Germinal center (tissue), 1 donor: ENCODE measurements around the gene SIK3.

Experiments
- DNase-seq: peaks from one replicate; pipeline ENCODE4 v3.0.0; 2012; ENCODE audit warnings: mixed read lengths, low spot score

Gene SIK3

DNA sequence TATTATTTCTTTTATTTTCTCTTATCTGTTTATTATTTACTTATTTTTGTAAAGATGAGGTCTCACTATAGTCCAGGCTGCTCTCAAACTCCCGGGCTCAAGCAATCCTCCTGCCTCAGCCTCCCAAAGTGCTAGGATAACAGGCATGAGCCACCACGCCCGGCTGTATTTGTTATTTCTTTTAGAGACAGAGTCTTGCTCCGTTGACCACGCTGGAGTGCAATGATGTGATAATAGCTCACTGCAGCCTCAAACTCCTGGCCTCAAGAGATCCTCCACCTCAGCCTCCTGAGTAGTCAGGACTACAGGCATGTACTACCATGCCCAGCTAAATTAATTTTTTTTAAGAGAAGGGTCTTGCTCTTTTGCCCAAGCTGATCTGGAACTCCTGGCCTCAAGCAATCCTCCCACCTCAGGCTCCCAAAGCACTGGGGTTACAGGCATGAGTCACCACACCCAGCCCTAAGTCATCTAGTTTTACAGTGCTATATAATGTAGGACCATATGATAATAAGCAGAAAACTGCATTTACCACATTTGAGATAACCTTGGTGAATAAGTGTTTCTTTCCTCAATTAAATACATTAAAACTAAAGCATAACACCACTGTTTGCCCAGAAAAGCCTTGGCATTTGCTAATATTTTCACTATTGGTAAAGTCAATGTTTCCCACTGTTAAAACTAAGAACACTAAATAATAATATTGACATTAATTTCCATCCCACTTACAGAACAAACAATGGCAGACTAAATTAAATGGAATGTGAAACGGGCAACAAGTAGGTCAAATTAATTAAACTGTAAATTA, 127.5 kb downstream of the SIK3 start:
- DNase-seq = no peak

DNA sequence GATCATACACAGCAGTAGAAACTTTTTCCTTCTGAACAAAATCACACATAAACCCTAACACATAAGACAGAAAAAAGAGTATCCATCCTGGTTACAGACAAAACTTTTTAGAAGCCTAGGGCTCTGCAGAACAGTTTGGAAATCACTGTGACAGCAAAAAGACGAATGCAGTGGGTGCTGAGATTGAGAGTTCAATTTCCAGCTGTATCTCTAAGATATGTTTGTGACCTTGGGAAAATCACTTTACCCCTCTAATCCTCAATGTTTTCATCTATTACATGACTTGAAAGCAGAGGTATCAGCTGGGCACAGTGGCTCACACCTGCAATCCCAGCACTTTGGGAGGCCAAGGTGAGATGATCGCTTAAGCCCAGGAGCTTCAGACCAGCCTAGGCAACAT, 128.5 kb downstream of the SIK3 start:
- DNase-seq = no peak

DNA sequence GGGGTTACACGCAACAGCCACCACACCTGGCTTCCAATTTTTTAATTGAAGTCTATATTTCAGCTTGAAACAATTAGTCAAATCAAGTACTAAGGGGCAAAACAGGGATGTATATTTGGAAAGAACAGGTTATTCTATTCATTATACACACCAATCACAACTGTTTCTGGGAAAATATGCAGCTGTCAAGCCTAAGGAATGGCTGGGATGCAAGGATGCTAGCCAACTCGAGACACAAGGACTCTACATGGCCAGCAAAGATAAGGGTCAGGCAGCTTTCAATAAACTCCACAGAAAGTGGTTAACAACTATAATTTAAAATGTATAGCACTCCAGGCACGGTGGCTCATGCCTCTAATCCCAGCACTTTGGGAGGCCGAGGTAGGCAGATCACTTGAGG, 134.0 kb downstream of the SIK3 start:
- no peak for DNase-seq

DNA sequence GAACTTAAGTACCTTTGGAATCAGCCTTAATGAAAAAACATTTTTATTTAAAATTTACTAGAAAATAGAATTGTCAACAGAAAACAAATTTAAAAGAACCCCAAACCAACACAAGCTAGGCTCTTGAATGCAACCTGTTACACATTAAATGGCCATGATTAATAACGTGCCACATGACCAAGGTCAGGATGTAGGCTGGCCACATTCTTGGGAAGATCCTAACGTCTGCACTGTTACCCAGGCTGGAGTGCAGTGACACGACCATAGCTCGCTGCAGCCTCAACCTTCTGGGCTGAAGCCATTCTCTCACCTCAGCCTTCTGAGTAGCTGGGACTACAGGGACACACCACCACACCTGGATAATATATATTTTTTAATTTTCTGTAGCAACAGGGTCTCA, 134.4 kb downstream of the SIK3 start:
- no peak for DNase-seq

DNA sequence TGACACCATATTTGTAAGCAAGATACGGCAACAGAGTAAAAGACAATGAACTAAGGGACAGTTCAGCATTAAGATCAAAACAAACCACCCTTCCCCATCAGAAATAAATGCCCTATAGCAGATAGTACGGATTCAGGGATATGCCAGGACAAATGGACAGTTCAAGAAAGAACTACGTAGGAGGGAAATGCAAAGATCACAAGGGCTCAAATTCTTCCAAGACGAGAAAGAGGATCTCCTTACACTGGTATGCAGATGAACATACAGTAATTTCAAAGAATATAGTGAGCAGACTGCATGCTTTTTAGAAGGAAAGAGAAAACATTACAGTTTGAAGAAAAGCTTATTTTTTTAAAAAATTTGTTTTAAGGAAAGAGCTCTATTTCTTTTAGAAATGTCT, 136.1 kb downstream of the SIK3 start:
- no peak for DNase-seq

DNA sequence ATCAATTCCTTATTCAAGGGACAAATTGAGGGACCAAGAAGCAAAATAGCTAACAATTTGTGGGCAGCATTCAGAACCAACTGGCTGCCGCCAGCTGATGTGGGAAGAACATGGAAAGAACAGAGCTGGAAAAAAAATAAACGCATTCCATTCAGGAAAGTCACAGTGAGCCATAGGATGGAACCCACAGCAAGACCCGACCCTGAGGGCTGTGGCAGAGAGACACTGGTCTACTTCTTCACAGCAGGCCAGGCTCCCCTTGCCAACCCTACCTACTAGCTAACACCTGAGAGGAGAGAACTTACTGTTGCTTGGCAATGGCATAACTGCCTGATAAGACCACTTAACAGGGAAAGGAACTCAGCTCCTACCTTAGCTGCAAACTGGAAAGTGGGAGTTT, 137.3 kb downstream of the SIK3 start:
- no peak for DNase-seq

DNA sequence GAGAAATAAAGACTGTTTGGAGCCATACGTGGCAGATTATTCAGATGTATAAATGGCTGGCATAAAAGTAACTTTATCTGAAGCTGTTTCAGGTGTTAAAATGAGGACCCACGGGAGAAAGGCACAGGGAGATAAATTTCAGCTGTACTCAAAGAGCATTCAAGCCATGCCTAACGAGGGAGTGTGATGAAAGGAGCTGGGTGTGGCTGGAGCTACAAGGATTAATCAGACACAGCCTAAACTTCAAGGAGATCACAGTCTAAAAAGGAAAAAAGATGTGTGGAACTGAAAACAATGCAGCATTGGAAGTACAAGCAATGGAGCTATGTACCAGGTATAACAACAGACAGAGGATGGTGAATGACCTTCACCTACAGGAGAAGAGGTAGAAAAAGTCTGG, 140.0 kb downstream of the SIK3 start:
- DNase-seq = no peak

DNA sequence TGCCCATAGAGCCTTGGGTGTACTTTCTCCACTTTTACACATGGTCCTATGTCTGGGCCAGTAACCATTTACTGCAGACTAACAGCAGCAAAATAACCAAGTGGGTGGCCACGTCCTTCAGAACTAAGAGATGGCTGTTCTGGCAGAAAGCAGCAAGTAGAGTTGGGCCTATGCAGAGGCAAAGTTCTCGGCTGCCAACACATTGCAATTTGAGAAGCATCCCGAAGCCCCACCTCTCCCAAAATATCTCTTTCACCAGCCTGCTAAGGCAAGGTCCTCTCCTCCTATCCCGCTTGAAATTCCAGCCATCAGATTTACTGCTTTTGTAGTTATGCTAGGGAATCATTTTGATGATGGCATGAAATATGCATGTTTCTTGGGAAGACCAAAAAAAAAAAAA, 142.3 kb downstream of the SIK3 start:
- no peak for DNase-seq

DNA sequence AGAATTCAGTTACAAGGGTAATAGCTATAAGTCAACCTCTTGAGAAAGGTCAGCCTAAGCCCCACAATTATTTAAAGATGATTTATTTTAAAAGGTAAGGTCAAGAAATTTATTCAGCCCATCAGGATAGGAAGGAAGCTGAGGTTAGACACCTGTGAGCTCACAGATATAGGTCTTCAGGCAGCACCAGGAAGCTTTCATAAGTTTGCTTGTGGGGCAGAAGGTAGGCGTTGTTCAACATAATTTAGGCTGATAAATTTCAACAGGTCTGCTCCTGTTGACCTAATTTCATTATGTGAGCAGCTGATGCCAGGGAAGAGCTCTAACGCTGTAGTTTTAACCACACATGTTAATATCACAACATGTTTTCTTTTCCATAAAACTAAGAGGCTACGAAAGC, 142.7 kb downstream of the SIK3 start:
- DNase-seq = no peak

DNA sequence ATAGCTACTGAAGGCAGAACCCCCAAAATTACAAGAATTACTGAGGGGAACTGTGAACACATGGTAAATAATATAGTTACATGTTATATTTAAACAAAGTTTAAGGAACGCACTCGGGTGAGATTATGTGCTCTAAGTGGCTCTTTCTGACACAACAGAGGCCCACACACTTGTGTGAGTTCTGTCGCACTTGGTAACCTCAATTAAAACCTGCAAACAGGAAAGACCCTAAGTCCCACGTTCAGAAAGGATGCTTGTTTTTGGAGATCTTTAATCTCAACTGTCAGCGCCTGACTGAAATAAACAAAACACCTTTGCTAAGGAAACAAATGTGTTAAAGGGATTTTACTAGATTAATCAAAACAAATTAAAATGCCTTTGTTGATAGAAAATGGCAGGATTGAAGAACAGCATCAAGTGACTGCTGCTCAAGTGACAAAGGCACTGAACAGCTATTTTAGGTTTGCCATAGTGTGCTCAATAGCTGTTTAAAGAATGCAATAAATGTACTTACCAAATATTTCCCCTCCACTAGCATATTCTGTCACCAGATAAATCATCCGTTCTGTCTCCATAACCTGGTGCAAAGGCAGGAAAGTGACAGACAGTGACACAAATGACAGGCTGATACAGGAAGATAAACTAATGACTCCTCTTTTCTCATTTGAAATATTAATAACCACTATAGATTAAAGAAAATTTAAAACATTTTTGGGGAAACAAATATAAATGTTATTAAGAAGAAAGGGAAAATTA, 144.5 kb downstream of the SIK3 start:
- no peak for DNase-seq

DNA sequence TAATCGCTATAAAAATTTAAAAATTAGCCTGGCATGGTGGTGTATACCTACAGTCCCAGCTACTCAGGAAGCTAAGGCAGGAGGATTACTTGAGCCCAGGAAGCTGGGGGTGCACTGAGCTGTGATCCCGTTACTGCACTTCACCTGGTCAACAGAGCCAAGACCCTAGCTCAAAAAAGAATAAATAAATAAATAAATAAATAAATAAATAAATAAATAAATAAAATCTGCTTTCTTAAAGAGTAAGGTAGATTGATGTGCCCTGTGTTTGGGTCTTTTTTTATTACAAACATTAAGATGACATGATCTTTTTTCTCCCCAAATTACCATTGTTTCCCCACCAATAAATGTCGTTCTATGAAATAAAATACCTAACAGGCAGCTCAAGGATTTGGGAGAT, 146.5 kb downstream of the SIK3 start:
- no peak for DNase-seq

DNA sequence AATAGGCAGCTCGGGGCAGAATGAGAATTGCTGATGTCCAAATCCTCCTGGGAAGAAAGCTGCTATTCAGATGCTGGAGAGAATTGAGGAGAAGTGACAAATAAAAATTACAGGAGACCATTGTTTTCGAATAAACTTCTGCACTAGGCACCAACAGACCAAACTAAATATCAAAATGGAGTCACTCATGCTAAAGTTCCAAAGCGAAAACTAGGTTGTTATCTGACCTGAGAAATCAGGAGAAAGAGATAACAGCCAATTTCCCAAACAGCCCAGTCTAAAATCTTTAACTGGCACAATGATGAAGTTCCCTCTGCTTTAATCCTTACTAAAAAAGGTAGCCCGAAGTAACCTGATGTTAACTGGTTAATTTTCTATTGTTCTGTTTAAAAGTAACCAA, 148.0 kb downstream of the SIK3 start:
- no peak for DNase-seq

DNA sequence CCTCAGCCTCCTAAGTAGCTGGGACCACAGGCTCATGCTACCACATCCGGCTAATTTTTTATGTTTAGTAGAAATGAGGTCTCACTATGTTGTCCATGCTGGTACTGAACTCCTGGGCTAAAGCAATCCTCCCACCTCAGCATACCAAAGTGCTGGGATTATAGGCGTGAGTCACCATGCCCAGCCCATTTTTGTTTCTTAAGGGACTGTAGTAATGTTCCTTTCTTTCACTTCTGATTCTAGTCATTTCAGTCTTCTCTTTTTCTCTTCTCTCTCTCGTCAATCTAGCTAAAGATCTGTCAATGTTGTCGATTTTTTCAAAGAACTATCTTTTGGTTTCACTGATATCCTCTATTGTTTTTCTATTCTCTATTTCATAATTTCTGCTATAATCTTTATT, 149.8 kb downstream of the SIK3 start:
- DNase-seq = no peak

DNA sequence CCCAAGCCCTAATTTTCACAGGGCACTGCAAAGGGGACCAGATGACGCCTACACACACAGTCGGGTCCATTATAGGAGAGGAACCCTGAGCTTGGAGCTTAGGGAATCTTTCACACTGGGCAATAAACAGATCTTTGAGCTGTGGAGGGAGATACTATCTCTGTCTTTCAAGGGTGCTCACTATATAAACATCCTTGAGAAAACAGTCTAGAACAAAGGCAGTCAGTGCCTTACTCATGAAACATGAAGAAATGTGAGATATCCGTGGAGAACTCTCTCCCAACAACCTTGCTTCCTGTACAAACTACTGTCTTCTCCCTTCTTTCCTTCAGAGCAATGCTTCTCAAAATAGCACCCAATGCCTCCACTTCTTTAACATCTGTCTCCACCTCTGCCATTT, 151.8 kb downstream of the SIK3 start:
- DNase-seq = no peak

DNA sequence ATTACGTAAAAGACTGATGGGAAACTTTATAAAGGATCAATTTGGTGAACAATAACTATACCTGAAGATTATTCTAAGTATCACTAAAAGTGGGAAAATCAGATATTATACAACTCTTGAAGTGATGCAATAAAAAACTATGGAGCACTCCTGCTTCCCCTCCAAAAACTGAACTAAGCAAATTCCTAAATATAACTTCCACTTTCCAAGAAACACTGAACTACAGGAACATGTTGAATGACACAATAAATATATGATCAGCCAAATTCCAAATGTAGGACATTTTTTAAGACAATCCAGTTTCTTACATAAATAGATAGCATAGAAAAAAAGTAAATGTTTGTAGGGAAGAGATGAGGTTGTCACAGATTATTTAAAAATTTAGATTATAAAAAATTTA, 158.7 kb downstream of the SIK3 start:
- no peak for DNase-seq

DNA sequence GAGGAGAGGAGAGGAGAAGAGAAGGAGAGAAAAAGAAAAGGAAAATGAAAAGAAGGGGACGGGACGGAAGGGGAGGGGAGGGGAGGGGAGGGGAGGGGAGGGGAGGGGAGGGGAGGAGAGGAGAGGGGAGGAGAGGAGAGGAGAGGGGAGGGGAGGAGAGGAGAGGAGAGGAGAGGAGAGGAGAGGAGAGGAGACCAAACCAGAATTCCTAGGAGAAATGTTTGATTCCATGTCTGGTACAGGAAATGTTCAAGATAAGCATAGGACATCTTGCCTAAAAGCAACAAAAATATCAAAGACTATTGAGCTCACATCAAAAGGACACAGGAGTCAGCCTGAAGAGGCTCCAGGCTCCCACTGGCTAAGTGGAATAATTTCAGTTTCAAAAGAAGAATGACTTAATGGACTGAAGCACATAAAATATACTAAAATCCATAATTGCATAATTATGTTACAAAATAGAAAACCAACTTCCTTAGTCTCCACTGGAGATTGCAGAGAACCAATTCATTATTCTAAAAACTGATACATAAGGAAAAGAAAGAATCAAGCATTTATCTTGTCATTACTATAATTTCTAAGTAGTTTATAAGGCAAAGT, 159.7 kb downstream of the SIK3 start:
- DNase-seq = no peak

DNA sequence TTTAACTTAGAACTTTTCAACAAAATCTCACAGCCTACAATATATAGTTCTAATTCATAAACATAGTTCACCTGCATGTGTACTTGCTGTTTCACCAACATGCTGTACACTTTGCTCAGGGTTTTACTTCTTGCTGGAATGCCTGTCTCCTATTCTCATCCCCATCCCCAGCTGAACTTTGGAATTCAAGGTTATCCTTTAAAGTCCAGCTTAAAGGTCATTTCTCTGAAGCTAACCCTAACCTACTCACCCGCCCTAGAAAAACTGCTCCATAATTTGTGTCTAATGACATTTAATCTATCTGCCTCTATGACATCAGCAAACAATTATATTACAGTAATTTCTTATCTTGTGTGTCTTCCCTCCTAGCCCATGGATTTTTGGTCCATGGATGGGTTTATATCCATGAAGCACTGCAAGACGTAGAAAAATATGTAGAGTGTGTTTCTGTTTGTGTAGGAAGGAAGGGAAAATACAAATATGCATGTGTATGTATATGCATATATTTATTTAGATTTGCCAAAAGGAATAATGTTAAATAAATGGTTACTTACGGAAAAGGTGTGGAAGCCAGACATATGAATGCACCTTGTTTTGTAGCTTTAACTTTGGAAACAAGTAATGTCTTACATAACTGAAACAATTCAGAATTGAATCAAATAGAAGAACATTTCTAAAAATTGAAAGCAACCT, 161.3 kb downstream of the SIK3 start:
- DNase-seq = no peak

DNA sequence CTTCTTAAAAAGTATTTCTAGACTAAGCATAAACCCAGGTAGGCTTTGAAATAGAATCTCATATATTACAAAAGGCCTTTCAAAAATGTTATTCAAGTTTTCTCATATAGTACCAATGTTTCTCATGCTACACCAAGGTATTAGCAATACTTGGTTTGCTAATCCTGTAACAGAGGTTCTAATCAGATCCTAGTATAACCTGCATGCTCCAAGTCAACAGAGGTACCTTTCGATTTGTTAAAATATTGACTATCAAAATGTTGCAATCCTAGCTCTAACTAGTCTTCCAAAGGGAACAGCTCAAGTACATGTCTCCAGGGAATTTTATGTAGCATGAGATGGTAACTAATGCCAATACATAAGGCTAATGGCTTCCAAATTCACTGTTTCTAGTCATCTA, 162.7 kb downstream of the SIK3 start:
- no peak for DNase-seq

DNA sequence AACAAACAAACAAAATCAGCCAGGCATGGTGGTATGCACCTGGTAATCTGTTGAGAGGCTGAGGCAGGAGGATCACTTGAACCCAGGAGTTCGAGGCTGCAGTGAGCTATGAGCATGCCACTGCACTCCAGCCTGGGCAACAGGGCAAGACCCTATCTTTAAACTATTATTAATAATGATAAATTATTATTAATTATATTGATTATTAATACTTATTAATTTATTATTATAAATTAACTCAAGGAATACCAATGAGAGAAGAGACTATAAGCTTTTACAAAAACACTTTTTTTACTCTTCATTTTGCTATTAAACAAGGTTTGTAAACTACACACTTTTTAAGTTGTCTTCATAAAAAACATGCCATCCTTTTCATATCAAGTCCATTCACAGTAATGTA, 163.1 kb downstream of the SIK3 start:
- no peak for DNase-seq

DNA sequence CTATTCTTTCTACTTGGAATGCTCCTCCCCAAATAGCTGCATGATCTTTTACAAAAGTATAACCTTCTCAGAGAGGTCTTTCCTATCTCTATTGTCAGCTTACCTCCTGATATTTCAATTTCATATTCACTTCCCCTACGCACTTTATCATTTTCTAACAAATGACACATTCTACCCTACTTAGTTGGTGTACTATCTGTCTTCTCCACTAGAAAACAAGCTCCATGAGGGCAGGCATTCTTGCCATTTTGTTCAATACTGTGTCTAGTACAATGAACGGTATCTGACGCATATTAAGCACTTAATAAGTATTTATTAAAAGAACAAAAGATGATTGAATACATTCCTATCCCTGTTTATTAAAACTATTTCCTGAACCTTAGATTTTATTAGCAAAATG, 164.3 kb downstream of the SIK3 start:
- DNase-seq = no peak

DNA sequence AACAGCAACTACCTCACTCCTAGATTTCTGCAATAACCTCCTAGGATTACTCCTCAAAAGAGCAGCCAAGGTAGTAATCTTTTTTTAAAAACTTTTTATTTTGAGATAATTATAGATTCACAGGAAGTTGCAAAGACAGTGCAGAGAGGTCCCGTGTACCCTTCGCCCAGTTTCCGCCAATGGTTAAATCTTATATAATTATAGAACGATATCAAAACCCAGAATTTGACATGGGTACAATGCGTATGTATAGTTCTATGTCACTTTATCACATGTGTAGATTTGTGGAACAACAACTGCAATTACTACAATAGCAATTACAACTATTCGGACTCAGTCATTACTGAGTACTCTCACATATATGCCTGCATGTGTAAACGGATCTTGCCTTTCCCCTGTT, 166.0 kb downstream of the SIK3 start:
- DNase-seq = no peak

DNA sequence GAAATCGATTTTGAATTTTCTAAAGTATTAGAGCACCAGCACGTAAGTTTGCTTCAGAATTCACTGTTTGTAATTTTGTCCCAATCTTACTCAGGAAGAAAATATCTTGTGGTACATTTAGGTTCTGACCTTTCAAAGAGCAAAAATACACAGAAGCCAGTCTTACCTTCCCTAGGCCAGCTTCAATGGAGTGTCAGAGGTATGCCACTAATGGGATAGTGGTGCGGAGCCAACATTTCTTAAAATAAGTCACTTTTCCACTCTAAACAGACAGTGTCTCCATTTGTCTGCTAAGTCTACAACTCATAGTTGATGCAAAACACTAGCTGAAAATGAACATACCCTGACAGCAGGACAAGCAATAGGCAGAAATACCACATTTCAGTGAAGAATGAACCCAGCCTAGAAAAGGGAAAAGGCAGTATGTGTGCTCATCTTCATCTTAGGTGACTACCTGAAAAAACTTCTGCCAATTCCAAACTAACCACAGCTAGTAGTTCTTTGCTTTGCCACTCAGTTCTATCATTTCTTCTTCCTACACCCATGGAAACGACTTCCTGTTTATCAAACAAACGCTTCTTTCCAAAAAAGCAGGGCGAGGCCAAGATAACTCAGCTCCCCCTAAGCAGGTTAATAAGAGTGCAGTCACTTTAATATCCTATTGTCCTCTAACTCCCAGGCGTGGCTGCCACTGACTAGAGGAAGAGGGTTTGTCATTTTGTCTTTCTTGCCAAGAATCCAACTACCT, 166.8 kb downstream of the SIK3 start:
- peak; percentile 24 for DNase-seq
